Midbrain (tissue), 1 donor: ENCODE measurements around the gene FAM111B.

Source experiments
- DNase-seq: peaks from one replicate; lab custom pipeline; 2025; lab: John Stamatoyannopoulos, UW

Gene FAM111B

GRCh38 chr11:59158206-59159068, 51.4 kb downstream of the FAM111B start:
- peak; percentile 74 for DNase-seq

GRCh38 chr11:59164028-59164427, 57.0 kb downstream of the FAM111B start:
- no peak for DNase-seq

GRCh38 chr11:59171508-59172322, 64.7 kb downstream of the FAM111B start, which contains the start of gene DTX4:
Gene DTX4, plus strand, starts transcription at chr11:59172132. Its CDS starts 464 bp downstream, at chr11:59172596.
- DNase-seq: peak; percentile 90

- no peak for DNase-seq
Measured at GRCh38 chr11:59172345-59173079, 65.5 kb downstream of the FAM111B start.

GRCh38 chr11:59173080-59173963, 66.3 kb downstream of the FAM111B start:
- peak; percentile 32 for DNase-seq

GRCh38 chr11:59173964-59174663, 67.1 kb downstream of the FAM111B start:
- no peak for DNase-seq

- DNase-seq: no peak
Measured at GRCh38 chr11:59174664-59175033, 67.6 kb downstream of the FAM111B start.

GRCh38 chr11:59175091-59175501, 68.1 kb downstream of the FAM111B start:
- DNase-seq: peak; percentile 32

- no peak for DNase-seq
Measured at GRCh38 chr11:59176330-59176729, 69.3 kb downstream of the FAM111B start.
